H54 (cell line): Measurements from ENCODE around the gene CENPM.

Experiments
- DNase-seq: peaks from one replicate; pipeline ENCODE4 v3.0.0; 2011; ENCODE audit warnings: low spot score, mixed read lengths; ENCODE audit not compliant: insufficient read length
- FAIRE-seq: peaks from 3 replicates; lab custom pipeline; 2011; peaks lifted over from hg19 to GRCh38; lab: Jason Lieb, UNC
- POLR2A ChIP-seq: IDR thresholded peaks from 2 replicates; pipeline ENCODE4 v1.6.1; 2011; ENCODE audit warnings: low read depth, mild to moderate bottlenecking, low read length

CENPM gene

DNA sequence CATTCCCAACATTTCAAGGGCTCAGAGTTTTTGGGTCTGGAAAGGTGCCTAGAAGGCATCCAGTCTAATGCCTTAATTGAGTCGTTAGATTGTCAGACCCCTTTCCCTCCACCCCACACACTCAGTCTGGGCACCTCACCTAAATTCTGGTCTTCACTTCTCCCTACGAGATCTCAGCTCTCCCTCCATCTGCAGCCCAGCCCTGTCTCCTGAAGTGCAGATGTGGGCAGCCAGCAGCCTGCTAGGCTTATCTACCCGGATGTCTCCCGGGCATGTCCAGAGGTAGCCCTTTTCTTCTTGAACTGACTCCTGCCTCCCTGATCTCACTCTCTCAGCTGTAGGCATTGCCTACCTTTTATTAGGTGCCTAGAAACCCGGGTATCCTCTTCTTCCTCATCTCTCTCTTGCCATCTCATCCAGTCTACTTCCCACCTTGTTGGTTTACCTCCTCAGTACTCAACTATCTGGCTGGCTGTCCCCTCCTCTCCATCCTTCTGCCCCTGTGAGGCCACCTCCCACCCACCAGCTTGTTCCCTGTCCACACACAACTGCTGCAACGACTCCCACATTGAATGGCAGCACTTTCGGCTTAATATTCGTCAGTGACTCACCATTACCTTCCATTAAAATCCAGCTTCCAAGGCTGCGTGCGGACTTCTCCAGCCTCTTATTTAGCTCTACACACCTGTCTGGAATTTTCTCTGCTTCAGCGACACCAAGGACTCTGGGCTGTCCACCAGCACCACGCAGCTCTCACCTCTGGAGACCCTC lies 28.5 kb upstream of the CENPM start:
- FAIRE-seq (no peak), DNase-seq (no peak)
- TF ChIP-seq POLR2A = no peak

DNA sequence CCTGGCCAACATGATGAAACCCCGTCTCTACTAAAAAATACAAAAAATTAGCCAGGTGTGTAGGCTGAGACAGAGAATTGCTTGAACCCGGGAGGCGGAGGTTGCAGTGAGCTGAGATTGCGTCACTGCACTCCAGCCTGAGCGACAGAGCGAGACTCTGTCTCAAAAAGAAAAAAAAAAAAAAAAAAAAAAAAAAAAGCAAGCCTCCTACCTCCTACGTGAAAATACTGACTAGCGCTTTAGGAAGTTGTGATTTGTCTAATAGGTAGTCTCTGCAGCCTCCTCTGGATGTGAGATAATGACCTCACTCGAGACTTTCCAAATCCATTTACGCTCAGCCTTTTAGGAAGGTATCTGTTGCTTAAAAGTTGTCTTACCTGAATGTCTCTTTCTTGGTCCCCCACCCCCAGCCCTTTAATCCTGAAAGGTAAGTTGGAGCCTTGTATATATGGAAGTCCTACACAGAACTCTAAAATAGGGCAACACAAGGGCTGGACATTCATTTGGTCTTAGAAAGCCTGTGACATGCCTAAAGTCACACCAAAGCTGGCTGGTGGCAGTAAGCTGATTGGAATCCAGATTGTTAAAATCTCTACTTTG lies 27.8 kb upstream of the CENPM start:
- FAIRE-seq (no peak), DNase-seq (no peak)
- no peak for TF ChIP-seq POLR2A

DNA sequence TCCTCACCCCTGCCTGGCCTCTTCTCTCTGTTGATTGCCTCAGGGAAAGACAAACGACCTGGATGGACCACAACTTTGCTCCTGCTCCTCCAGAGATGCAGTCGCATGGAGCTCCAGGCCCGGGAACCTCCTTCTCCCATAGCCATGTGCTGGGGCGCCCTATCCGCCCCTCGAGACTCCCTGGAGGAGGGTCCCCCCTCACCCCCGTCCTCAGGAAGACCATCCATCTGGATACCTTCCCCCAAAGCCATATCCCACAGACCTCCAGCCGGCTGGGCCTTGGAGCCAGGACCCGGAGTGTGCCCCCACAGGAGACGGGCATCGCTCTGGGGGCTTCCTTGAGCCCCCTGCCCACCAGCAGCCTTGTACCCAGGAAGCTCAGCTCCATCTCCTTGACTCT lies 24.5 kb upstream of the CENPM start:
- FAIRE-seq (no peak), DNase-seq (no peak)
- no peak for TF ChIP-seq POLR2A

DNA sequence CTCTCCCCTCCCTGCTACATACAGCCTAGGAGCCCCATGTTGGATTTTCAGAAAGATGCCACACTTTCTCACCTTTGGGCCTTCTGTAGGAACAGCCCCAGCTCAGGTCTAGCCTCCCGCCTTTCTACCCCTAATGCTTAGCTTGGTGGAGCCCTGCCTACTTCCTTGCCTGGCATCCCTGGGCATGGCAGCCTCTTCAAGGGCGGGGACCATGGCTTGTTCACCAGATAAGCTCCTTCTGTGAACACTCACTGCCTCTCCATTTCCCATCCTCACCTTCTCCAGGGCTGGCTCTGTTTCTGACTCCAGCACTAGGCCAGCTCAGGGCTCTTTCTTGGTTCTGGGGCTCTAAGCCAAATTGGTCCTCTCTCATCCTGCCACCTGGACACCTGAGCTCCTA lies 23.6 kb upstream of the CENPM start:
- no peak for TF ChIP-seq POLR2A
- FAIRE-seq (no peak), DNase-seq (no peak)

DNA sequence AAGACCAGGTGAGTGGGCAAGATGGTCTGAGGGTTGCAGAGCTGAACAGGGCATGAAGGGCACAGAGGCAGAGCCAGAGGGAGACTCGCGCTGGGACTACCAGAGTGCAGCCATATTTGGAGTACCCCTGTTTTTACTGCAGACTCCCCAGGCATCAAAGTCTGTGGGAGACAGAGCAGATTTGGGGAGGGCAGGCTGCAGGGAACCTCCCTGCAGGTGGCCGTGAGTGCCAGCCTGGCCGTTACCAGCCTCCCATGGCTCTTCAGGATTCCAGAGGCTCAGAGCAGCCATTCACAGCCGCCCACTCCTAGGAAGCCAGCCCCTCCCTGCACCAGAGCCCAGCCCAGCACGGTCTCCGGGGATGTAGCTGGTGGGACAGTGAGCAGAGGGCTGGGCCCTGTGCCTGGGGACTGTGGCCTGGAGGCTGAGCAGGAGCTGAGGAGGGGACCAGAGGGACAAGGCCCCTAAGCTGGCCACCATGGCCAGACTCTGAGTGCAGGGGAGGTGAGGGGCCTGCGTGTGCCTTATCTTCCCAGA lies 22.2 kb upstream of the CENPM start, which contains the start of gene SEPTIN3:
SEPTIN3 (plus strand) TSS at position 334 of the 537 bp plus-strand sequence. CDS start 2,050 bp downstream, outside the sequence.
- FAIRE-seq = no peak
- TF ChIP-seq POLR2A = no peak
- DNase-seq = no peak

- no peak for TF ChIP-seq POLR2A
- no peak for FAIRE-seq
- no peak for DNase-seq
These were observed 21.6 kb upstream of the CENPM start for GRCh38 chr22:41968601-41969000.

- no peak for TF ChIP-seq POLR2A
- FAIRE-seq (no peak), DNase-seq (no peak)
These were observed 19.8 kb upstream of the CENPM start for GRCh38 chr22:41966607-41967240.

DNA sequence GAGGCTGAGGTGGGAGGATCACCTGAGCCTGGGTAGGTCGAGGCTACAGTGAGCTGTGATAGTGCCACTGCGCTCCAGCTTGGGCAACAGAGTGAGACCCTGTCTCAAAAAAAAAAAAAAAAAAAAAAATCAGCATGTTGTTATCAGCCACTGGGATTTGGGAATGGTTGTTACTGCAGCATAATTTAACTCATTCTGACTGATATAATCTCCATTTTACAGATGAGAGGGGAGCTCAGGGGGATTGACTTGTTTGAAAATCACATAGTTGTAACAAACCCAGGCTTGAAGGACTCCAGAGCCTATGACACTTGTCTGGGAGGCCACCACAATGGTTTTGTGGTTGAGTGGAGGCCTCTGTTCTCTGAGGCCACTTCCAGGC lies 19.3 kb upstream of the CENPM start:
- FAIRE-seq (no peak), DNase-seq (no peak)
- TF ChIP-seq POLR2A = no peak

- DNase-seq (no peak), FAIRE-seq (no peak)
- no peak for TF ChIP-seq POLR2A
These were observed 17.1 kb upstream of the CENPM start for GRCh38 chr22:41964112-41964491.

DNA sequence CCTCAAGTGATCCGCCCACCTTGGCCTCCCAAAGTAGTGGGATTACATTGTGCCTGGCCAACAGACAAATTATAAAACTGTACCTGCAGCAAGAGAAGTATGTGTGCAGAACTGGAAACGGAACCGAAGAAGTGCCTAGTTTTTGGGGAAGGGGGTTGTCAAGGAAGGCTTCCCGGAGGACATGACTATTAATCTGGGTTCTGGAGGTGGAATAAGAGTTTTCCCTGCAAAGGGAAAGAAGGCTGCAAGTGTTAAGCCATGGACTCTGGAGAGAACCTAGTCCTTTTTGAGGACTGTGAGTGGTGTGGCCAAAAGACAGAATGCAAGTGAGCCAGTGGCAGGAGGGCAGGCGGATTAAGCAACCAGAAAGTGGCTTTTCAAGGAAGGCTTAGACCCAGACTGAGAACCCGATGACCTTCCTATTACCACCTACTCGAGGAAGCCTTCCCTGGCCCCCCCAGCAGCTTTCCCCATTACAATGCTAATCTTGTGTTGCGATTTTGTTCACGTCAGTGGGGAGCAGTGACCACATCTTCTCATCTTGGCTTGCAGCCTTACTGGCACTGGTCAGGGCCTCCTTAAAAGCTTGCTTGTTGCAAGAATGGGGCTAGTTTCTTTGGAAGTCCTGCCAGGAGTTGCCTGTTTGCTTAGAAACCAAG lies 16.6 kb upstream of the CENPM start:
- no peak for TF ChIP-seq POLR2A
- no peak for FAIRE-seq
- no peak for DNase-seq

- DNase-seq (no peak), FAIRE-seq (no peak)
- TF ChIP-seq POLR2A = no peak
These were observed 11.1 kb upstream of the CENPM start for GRCh38 chr22:41957941-41958556.

- no peak for TF ChIP-seq POLR2A
- FAIRE-seq (no peak), DNase-seq (no peak)
These were observed 5.8 kb upstream of the CENPM start for GRCh38 chr22:41952713-41953112.

DNA sequence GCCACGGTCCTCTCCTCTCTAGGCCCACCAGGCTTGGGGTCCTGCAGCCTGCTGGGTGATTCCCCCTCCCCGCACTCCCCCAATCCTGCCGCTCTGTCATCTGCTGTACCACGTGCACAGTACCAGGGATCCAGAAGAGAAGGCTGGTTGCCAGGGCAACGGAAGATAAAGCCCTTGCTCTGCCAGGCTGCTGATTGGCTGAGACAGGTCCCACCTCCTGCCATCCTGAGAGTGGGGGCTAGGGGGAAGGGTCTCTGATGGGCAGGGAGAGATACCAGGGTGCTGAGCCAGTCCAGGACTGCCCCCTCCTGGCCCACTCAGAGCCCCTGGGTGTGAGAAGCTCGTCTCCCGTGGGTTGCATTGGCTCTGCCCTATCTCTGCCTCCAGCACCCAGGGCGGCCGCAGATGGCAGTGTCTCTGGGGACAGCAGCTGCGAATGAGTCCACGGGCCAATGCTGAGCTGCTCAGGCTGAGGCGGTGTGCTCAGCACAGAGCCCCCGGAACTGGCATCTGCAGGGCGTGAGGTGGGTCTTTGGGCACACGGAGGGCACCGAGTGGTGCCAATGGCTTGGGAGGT lies 5.0 kb upstream of the CENPM start, which contains the start of gene SMIM45:
SMIM45 (plus strand) TSS at position 253 of the 577 bp plus-strand sequence.
- FAIRE-seq (no peak), DNase-seq (no peak)
- TF ChIP-seq POLR2A = no peak
